Nephron progenitor cell (in vitro differentiated cells): ENCODE data around the gene ERP44.
"Not testable (repeated sequence)": the region's sequence is repeated elsewhere in the genome, so short reads cannot be mapped to it uniquely, and the experiment has no call there.

Source experiments
- DNase-seq: peaks from one replicate; pipeline ENCODE4 v3.0.0; 2021
- H3K27ac Mint-ChIP-seq: 2 replicates; pipeline ENCODE4 v1.8.0; 2021; ENCODE audit warnings: mild to moderate bottlenecking, moderate library complexity, mixed read lengths
- H3K27me3 Mint-ChIP-seq: 2 replicates; pipeline ENCODE4 v1.8.0; 2021; ENCODE audit warnings: mild to moderate bottlenecking, low read depth, mixed read lengths; ENCODE audit not compliant: poor library complexity
- H3K36me3 Mint-ChIP-seq: 2 replicates; pipeline ENCODE4 v1.8.0; 2021; ENCODE audit warnings: low read depth, mixed read lengths
- H3K4me1 Mint-ChIP-seq: 2 replicates; pipeline ENCODE4 v1.8.0; 2021; ENCODE audit warnings: mixed read lengths
- H3K4me3 Mint-ChIP-seq: 2 replicates; pipeline ENCODE4 v1.8.0; 2021; ENCODE audit warnings: mild to moderate bottlenecking, moderate library complexity, mixed read lengths
- H3K9me3 Mint-ChIP-seq: 2 replicates; pipeline ENCODE4 v1.8.0; 2021; ENCODE audit warnings: mild to moderate bottlenecking, moderate library complexity, mixed read lengths
- TF ChIP-seq, protein P1 (sequence below): fragments of 200-600 bp; sonication (generic); IDR thresholded peaks from 2 replicates; pipeline ENCODE4 v1.5.0; 2021; ENCODE audit warnings: antibody characterized with exemption

The ERP44 gene

GRCh38 chr9:100096378-100096916 is 2.4 kb downstream of the ERP44 start:
- H3K27ac Mint-ChIP-seq: no peak overlapping the region
- TF ChIP-seq, protein P1, sequence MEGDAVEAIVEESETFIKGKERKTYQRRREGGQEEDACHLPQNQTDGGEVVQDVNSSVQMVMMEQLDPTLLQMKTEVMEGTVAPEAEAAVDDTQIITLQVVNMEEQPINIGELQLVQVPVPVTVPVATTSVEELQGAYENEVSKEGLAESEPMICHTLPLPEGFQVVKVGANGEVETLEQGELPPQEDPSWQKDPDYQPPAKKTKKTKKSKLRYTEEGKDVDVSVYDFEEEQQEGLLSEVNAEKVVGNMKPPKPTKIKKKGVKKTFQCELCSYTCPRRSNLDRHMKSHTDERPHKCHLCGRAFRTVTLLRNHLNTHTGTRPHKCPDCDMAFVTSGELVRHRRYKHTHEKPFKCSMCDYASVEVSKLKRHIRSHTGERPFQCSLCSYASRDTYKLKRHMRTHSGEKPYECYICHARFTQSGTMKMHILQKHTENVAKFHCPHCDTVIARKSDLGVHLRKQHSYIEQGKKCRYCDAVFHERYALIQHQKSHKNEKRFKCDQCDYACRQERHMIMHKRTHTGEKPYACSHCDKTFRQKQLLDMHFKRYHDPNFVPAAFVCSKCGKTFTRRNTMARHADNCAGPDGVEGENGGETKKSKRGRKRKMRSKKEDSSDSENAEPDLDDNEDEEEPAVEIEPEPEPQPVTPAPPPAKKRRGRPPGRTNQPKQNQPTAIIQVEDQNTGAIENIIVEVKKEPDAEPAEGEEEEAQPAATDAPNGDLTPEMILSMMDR: no peak
- H3K4me3 Mint-ChIP-seq: peak overlapping the region; percentile 21
- H3K27me3 Mint-ChIP-seq: no peaks in the 10 kb centered on the region
- DNase-seq: no peak
- peaks cover 28% of the 10 kb centered on the region for H3K4me1 Mint-ChIP-seq
- no peaks in the 10 kb centered on the region for H3K9me3 Mint-ChIP-seq
- H3K36me3 Mint-ChIP-seq: no peaks in the 10 kb centered on the region

DNA sequence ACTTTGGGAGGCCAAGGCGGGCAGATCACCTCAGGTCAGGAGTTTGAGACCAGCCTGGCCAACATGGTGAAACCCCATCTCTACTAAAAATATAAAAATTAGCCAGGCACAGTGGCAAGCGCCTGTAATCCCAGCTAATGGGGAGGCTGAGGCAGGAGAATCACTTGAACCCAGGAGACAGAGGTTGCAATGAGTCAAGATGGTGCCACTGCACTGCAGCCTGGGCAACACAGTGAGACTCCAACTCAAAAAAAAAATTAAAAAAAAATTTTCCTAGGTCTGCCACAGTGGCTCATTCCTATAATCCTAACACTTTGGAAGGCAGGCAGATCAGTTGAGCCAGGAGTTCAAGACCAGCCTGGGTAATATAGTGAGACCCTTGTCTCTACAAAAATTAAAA is 4.4 kb downstream of the ERP44 start:
- H3K27ac Mint-ChIP-seq, DNase-seq, H3K9me3 Mint-ChIP-seq, H3K27me3 Mint-ChIP-seq, H3K4me3 Mint-ChIP-seq, H3K36me3 Mint-ChIP-seq: not testable (repeated sequence)
- H3K4me1 Mint-ChIP-seq: peaks cover 19% of the 10 kb centered on the region

DNA sequence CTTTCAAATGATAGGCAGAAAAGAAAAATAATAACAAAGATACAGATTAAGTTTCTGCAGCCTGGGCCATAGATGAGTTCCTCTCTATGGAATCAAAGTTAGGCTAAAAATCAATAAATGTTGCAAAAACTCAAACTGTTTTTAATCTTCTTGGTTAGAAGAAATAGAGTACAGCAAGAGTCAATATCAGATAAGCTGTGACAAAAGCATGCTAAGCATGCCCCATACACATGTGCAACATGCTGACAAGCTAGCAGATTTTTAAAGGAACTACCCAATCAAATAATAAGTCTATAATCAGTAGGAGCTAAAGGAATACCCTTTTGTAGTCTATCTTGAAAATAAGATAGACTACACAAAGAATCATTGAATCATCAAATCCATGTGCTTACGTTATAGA is 6.7 kb downstream of the ERP44 start:
- Mint-ChIP-seq H3K27me3 (no peaks in the 10 kb centered on the region), H3K9me3 (no peaks in the 10 kb centered on the region), H3K27ac (no peak overlapping the region), H3K4me3 (no peak overlapping the region), H3K4me1 (peaks cover 10% of the 10 kb centered on the region), H3K36me3 (no peaks in the 10 kb centered on the region)
- TF ChIP-seq, protein P1: no peak
- DNase-seq: no peak

DNA sequence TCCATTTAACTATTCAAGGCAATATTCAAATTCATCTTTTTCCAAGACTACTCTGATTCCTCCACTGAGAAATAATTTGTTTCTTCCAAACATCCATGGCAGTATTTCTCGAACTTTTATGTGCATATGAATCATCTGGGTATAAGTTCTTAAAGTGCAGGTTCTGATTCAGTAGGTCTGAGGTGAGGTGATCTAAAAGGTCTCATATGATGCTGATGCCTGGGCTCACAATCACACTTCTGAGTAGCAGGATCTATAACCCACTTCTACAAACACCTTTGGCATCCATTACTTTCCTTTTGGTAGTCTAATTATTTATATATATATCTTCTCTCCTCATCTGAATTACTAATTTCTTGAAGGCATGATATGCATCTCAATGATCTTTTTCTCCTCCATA is 7.2 kb downstream of the ERP44 start:
- Mint-ChIP-seq H3K27me3 (no peaks in the 10 kb centered on the region), H3K36me3 (no peaks in the 10 kb centered on the region), H3K4me3 (no peak overlapping the region), H3K9me3 (no peaks in the 10 kb centered on the region), H3K27ac (no peak overlapping the region), H3K4me1 (peaks cover 8% of the 10 kb centered on the region)
- DNase-seq: no peak
- TF ChIP-seq, protein P1: no peak

- Mint-ChIP-seq H3K4me3 (no peak overlapping the region), H3K9me3 (no peaks in the 10 kb centered on the region), H3K27ac (no peak overlapping the region), H3K27me3 (no peaks in the 10 kb centered on the region), H3K36me3 (no peaks in the 10 kb centered on the region), H3K4me1 (peaks cover 4% of the 10 kb centered on the region)
- DNase-seq: no peak
- TF ChIP-seq, protein P1: no peak
These were observed 7.9 kb downstream of the ERP44 start for GRCh38 chr9:100090880-100091279.

DNA sequence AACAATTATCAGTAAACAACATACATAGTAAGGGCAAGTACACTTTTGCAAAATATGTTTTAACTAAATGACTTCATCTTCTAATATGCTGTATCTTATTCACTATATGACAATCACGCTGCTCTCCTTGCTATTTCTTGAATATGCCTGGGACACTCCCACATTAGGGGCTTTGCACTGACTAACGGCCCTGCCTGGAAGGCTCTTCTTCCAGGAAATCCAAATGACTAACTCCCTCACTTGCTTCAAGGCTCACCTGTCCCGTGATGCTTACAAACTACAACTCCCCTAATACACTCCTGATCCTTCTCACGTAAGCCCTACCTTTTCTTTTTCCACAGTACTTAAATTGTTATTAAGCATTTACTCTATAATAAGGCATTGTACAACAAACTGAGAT is 10.6 kb downstream of the ERP44 start:
- TF ChIP-seq, protein P1: no peak
- peaks cover 4% of the 10 kb centered on the region for H3K4me1 Mint-ChIP-seq
- no peak overlapping the region for H3K27ac Mint-ChIP-seq
- no peaks in the 10 kb centered on the region for H3K9me3 Mint-ChIP-seq
- no peak for DNase-seq
- H3K27me3 Mint-ChIP-seq: no peaks in the 10 kb centered on the region
- H3K4me3 Mint-ChIP-seq: no peak overlapping the region
- H3K36me3 Mint-ChIP-seq: no peaks in the 10 kb centered on the region
